ENCODE data around the gene CRYBA2. TPM values are rescaled to one million over a fixed set of nuclear protein-coding genes. Genes with fewer than 3 reads are reported as not detected.

Gene CRYBA2
- total RNA-seq, 4 donors from 2014 or later, result not detected

GRCh38 chr2:218985325-218986091, 7.7 kb downstream of the CRYBA2 start:
- H3K27me3 ChIP-seq, result peaks cover 96 to 99% (median 97%) of the 10 kb centered on the region in 3 donors
- DNase-seq, result no peak
- H3K36me3 ChIP-seq, result no peaks in the 10 kb centered on the region
- peak overlapping the region in 1 of 4 donors; percentile 40 for H3K4me3 ChIP-seq
- H3K27ac ChIP-seq, result no peak overlapping the region
- no peak for ATAC-seq
- H3K4me1 ChIP-seq, result peaks cover 24 to 33% of the 10 kb centered on the region in 2 donors
- in situ Hi-C loops (cut with MboI; ENCODE audit: low sequenced_read_pairs in 4 of 4), result no loop called here
- no peak for TF ChIP-seq POLR2A (IDR thresholded peaks at IDR 0.05)
- TF ChIP-seq CTCF (IDR thresholded peaks at IDR 0.05 in 4 of 5, conservative IDR thresholded peaks at IDR 0.05 in 1 of 5), result no peak
- H3K9me3 ChIP-seq, result no peaks in the 10 kb centered on the region
- intact Hi-C loops (cut with DNase I; ENCODE audit: low total_unique reads), result no loop called here

GRCh38 chr2:218985021-218985324, 8.2 kb downstream of the CRYBA2 start, which contains the start of gene FEV:
Gene FEV (minus strand): TSS chr2:218985184. CDS start chr2:218985075, 109 bp downstream.
- H3K4me3 ChIP-seq, result peak within 1 kb of the TSS; percentile 3 to 40 (median 12)
- no peaks in the 10 kb centered on the region for H3K9me3 ChIP-seq
- DNase-seq, result no peak
- no peaks in the 10 kb centered on the region for H3K36me3 ChIP-seq
- in situ Hi-C loops (cut with MboI; ENCODE audit: low sequenced_read_pairs in 4 of 4) (no loop called here), intact Hi-C loops (cut with DNase I; ENCODE audit: low total_unique reads) (no loop called here)
- H3K27ac ChIP-seq, result no peak within 1 kb of the TSS
- no peak for TF ChIP-seq CTCF (IDR thresholded peaks at IDR 0.05 in 4 of 5, conservative IDR thresholded peaks at IDR 0.05 in 1 of 5)
- no peak for TF ChIP-seq POLR2A (IDR thresholded peaks at IDR 0.05)
- H3K4me1 ChIP-seq, result peaks cover 27 to 33% of the 10 kb centered on the region in 2 donors
- peaks cover 94 to 99% (median 98%) of the 10 kb centered on the region in 3 donors for H3K27me3 ChIP-seq
- no peak for ATAC-seq

- Histone ChIP-seq H3K27me3 (peaks cover 94 to 99% (median 97%) of the 10 kb centered on the region in 3 donors), H3K9me3 (no peaks in the 10 kb centered on the region), H3K4me3 (peak overlapping the region; percentile 3 to 40 (median 12)), H3K36me3 (no peaks in the 10 kb centered on the region), H3K4me1 (peaks cover 27 to 33% of the 10 kb centered on the region in 2 donors), H3K27ac (no peak overlapping the region)
- intact Hi-C loops (cut with DNase I; ENCODE audit: low total_unique reads) (loop anchor here (5.0 kb wide), 1 partner anchor 173 kb away; no protein-coding TSS in a partner anchor), in situ Hi-C loops (cut with MboI; ENCODE audit: low sequenced_read_pairs in 4 of 4) (no loop called here)
- DNase-seq (no peak), ATAC-seq (peak in 1 of 2 donors; percentile 15)
- no peak for TF ChIP-seq CTCF (IDR thresholded peaks at IDR 0.05 in 4 of 5, conservative IDR thresholded peaks at IDR 0.05 in 1 of 5)
- TF ChIP-seq POLR2A (IDR thresholded peaks at IDR 0.05), result no peak
These were observed 8.8 kb downstream of the CRYBA2 start for GRCh38 chr2:218984239-218985020.

GRCh38 chr2:218983934-218984238, 9.3 kb downstream of the CRYBA2 start:
- no peak overlapping the region for H3K27ac ChIP-seq
- in situ Hi-C loops (cut with MboI; ENCODE audit: low sequenced_read_pairs in 4 of 4) (no loop called here), intact Hi-C loops (cut with DNase I; ENCODE audit: low total_unique reads) (loop anchor here (5.0 kb wide), 1 partner anchor 173 kb away; no protein-coding TSS in a partner anchor)
- H3K4me1 ChIP-seq, result peaks cover 27 to 33% of the 10 kb centered on the region in 2 donors
- no peaks in the 10 kb centered on the region for H3K9me3 ChIP-seq
- no peaks in the 10 kb centered on the region for H3K36me3 ChIP-seq
- peak overlapping the region in 3 of 4 donors; percentile 5 to 40 (median 20) for H3K4me3 ChIP-seq
- ATAC-seq (no peak), DNase-seq (no peak)
- H3K27me3 ChIP-seq, result peaks cover 89 to 99% (median 97%) of the 10 kb centered on the region in 3 donors
- TF ChIP-seq CTCF (IDR thresholded peaks at IDR 0.05 in 4 of 5, conservative IDR thresholded peaks at IDR 0.05 in 1 of 5) (no peak), POLR2A (IDR thresholded peaks at IDR 0.05) (no peak)

All from gastrocnemius medialis (tissue), 4 donors.